GM12878 (cell line): ENCODE results near the gene ATOH7. TPM values are rescaled to one million over a fixed set of nuclear protein-coding genes. Genes with fewer than 3 reads are reported as not detected.

Experiments used
- ATAC-seq: fragments of 200-7000 bp; cut with Tn5 transposase; 3 replicates; pipeline ENCODE4 v1.9.1; 2020; ENCODE audit warnings: mild to moderate bottlenecking, moderate library complexity
- BruUV-seq: library from RNA; stranded (reverse); fragments of 400-500 nt; replicated peaks from 2 replicates; lab custom pipeline; 2021; lab: Mats Ljungman, UMichigan
- CTCF ChIA-PET: fragments of 300-600 bp; sonication (Branson Sonifier 250); formaldehyde crosslinking; extraction: SDS; loops from one replicate; lab custom pipeline; 2021; ENCODE audit warnings: inconsistent platforms; lab: Yijun Ruan, JAX
- POLR2A ChIA-PET: fragments of 350-600 bp; formaldehyde crosslinking; extraction: SDS; loops from one replicate; lab custom pipeline; 2021; ENCODE audit warnings: inconsistent platforms; lab: Charles Lee
- RAD21 ChIA-PET: fragments of 300-600 bp; sonication (Branson Sonifier 250); formaldehyde crosslinking; loops from one replicate; lab custom pipeline; 2023; ENCODE audit warnings: antibody characterized with exemption; ENCODE audit not compliant: unreplicated experiment; lab: Charles Lee
- SMC1A ChIA-PET: fragments of 300-600 bp; sonication (Branson Sonifier 250); formaldehyde crosslinking; loops from one replicate; lab custom pipeline; 2023; ENCODE audit not compliant: unreplicated experiment, uncharacterized antibody; lab: Charles Lee
- DNase-seq: peaks from one replicate; pipeline ENCODE4 v3.0.0-alpha.2; 2011; ENCODE audit warnings: low read depth, low spot score
- FAIRE-seq: peaks from 3 replicates; lab custom pipeline; 2011; peaks lifted over from hg19 to GRCh38; lab: Jason Lieb, UNC
- H2AFZ ChIP-seq: 2 replicates; pipeline ENCODE4 v1.6.0; 2011; ENCODE audit warnings: low read depth, low read length, control low read depth; ENCODE audit not compliant: control insufficient read depth
- H3K27ac ChIP-seq: 2 replicates; pipeline ENCODE4 v1.5.1; 2011; ENCODE audit warnings: control low read depth; ENCODE audit not compliant: control insufficient read depth, insufficient read depth
- H3K27me3 ChIP-seq, 2 experiments: replicated peaks in 1 of 2; 2 replicates each; pipeline versions ENCODE4 v1.6.0 to v1.6.1; 2011; ENCODE audit warnings: low read length in 1 of 2; ENCODE audit not compliant: control insufficient read depth in 2 of 2, insufficient read depth in 2 of 2
- H3K36me3 ChIP-seq, 2 experiments: 2 replicates each; pipeline ENCODE4 v1.5.1; 2011; ENCODE audit warnings: low read length in 1 of 2; ENCODE audit not compliant: control insufficient read depth in 2 of 2, insufficient read depth in 2 of 2
- H3K4me1 ChIP-seq: 2 replicates; pipeline ENCODE4 v1.6.1; 2011; ENCODE audit warnings: mild to moderate bottlenecking, low read length, moderate library complexity, mixed read lengths; ENCODE audit not compliant: control insufficient read depth, insufficient read depth
- H3K4me2 ChIP-seq: 2 replicates; pipeline ENCODE4 v1.6.0; 2011; ENCODE audit warnings: control low read depth; ENCODE audit not compliant: control insufficient read depth, insufficient read depth
- H3K4me3 ChIP-seq: fragments of 200-600 bp; sonication (generic); 2 replicates; pipeline ENCODE4 v1.5.1; 2016
- H3K79me2 ChIP-seq: 2 replicates; pipeline ENCODE4 v1.6.0; 2011; ENCODE audit warnings: low read length; ENCODE audit not compliant: control insufficient read depth, insufficient read depth
- H3K9ac ChIP-seq: 2 replicates; pipeline ENCODE4 v1.8.0; 2011; ENCODE audit warnings: low read length, control low read depth, mixed read lengths; ENCODE audit not compliant: control insufficient read depth, insufficient read depth
- H3K9me3 ChIP-seq: replicated peaks from 3 replicates; pipeline ENCODE4 v1.5.1; 2011; ENCODE audit warnings: mild to moderate bottlenecking, low read length; ENCODE audit not compliant: control insufficient read depth, insufficient read depth
- H4K20me1 ChIP-seq: 2 replicates; pipeline ENCODE4 v1.6.0; 2011; ENCODE audit not compliant: control insufficient read depth, insufficient read depth
- EED ChIP-seq: sonication (generic); IDR thresholded peaks from 2 replicates; pipeline ENCODE4 v1.6.1; 2016; ENCODE audit warnings: antibody characterized with exemption, low read depth
- JUNB ChIP-seq: IDR thresholded peaks from 2 replicates; pipeline ENCODE4 v1.6.1; 2016; ENCODE audit warnings: antibody characterized with exemption, mild to moderate bottlenecking
- MTA2 ChIP-seq: fragments of 450-650 bp; IDR thresholded peaks from 2 replicates; pipeline ENCODE4 v1.6.1; 2016; ENCODE audit warnings: low read depth, mild to moderate bottlenecking, moderate library complexity
- NFXL1 ChIP-seq: fragments of 450-650 bp; IDR thresholded peaks from 2 replicates; pipeline ENCODE4 v1.6.1; 2017; ENCODE audit warnings: antibody characterized with exemption, mild to moderate bottlenecking, borderline replicate concordance
- POLR2AphosphoS2 ChIP-seq: IDR thresholded peaks from 2 replicates; pipeline ENCODE4 v1.6.1; 2011; ENCODE audit warnings: low read depth, mild to moderate bottlenecking, low read length, improper control_type of control experiment, moderate library complexity
- RCOR1 ChIP-seq: conservative IDR thresholded peaks from 2 replicates; pipeline ENCODE4 v1.6.1; 2012; ENCODE audit warnings: low read depth, low read length, improper control_type of control experiment
- RFX5 ChIP-seq: IDR thresholded peaks from 2 replicates; pipeline ENCODE4 v1.6.1; 2011; ENCODE audit warnings: low read depth, low read length, improper control_type of control experiment
- SIX5 ChIP-seq: IDR thresholded peaks from 2 replicates; pipeline ENCODE4 v1.6.1; 2011; ENCODE audit warnings: mild to moderate bottlenecking, low read depth, low read length, moderate library complexity; ENCODE audit not compliant: severe bottlenecking
- TAF1 ChIP-seq: IDR thresholded peaks from 2 replicates; pipeline ENCODE4 v1.6.1; 2011; ENCODE audit warnings: mild to moderate bottlenecking, low read depth, low read length, borderline replicate concordance
- YY1 ChIP-seq: IDR thresholded peaks from 2 replicates; pipeline ENCODE4 v1.6.1; 2011; ENCODE audit warnings: low read depth, mild to moderate bottlenecking, low read length
- ZNF274 ChIP-seq: IDR thresholded peaks from one replicate; pipeline ENCODE4 v1.8.0; 2011; ENCODE audit not compliant: insufficient read length, insufficient read depth
- WGBS: methylation state at CpG from one replicate; pipeline ENCODE4 v1.1.6; 2016; ENCODE audit warnings: low lambda C conversion rate; ENCODE audit not compliant: insufficient replicate concordance, insufficient coverage; ENCODE audit errors: missing lambda C conversion rate; 5-methylcytosine and 5-hydroxymethylcytosine counted together
- in situ Hi-C: fragments of 300-500 bp; cut with MboI; formaldehyde crosslinking; loops from 9 replicates; pipeline ENCODE4 v1.14.3; 2018; ENCODE audit warnings: mixed read lengths
- intact Hi-C: fragments of 100-400 bp; cut with micrococcal nuclease; formaldehyde crosslinking; loops from one replicate; pipeline ENCODE4 v1.14.2; 2022; ENCODE audit not compliant: unreplicated experiment
- polyA plus RNA-seq, 11 experiments: library from polyadenylated mRNA; depleted of rRNA in 4 of 11; unstranded in 6 of 11; stranded (reverse) in 5 of 11; fragments of >200 nt; fragmentation: Nextera tagmentation in 4 of 11; fragmentation: Illumina TruSeq in 1 of 11; extraction: Ambion mirVana in 4 of 11; extraction: Trizol in 1 of 11; gene quantifications; 1 replicate in 1 of 11; 2 replicates in 10 of 11; pipeline versions ENCODE4 v1.2.1 to v1.2.3, GENCODE V29; 2011 to 2016; ENCODE audit warnings: inconsistent platforms in 2 of 11, missing spikeins in 2 of 11, low read depth in 1 of 11
- total RNA-seq, 4 experiments: library from RNA; depleted of rRNA in 3 of 4; stranded (reverse); fragments of >200 nt in 3 of 4; fragmentation: Illumina TruSeq in 1 of 4; extraction: Trizol in 1 of 4; gene quantifications; 2 replicates each; pipeline versions ENCODE4 v1.2.1 to v1.2.3, GENCODE V29; 2013 to 2021
- TF ChIP-seq, protein P1 (sequence below): fragments of 450-650 bp; IDR thresholded peaks from 2 replicates; pipeline ENCODE4 v1.6.1; 2017; ENCODE audit warnings: mild to moderate bottlenecking, moderate library complexity
- TF ChIP-seq, protein P2 (sequence below): fragments of 450-650 bp; conservative IDR thresholded peaks from 2 replicates; pipeline ENCODE4 v1.6.1; 2017; ENCODE audit warnings: mild to moderate bottlenecking, moderate library complexity
- TF ChIP-seq, protein P3 (sequence below): fragments of 150-350 bp; IDR thresholded peaks from 2 replicates; pipeline ENCODE4 v1.6.1; 2014; ENCODE audit warnings: mild to moderate bottlenecking, low read depth, low read length
- TF ChIP-seq, protein P4 (sequence below): fragments of 450-650 bp; IDR thresholded peaks from 2 replicates; pipeline ENCODE4 v1.6.1; 2017; ENCODE audit warnings: mild to moderate bottlenecking

The ATOH7 gene
- total and polyA plus RNA-seq, 10 of the 15 experiments (the other 5 are each of a cell fraction or from before 2014, with no cell fraction given), result not detected

DNA sequence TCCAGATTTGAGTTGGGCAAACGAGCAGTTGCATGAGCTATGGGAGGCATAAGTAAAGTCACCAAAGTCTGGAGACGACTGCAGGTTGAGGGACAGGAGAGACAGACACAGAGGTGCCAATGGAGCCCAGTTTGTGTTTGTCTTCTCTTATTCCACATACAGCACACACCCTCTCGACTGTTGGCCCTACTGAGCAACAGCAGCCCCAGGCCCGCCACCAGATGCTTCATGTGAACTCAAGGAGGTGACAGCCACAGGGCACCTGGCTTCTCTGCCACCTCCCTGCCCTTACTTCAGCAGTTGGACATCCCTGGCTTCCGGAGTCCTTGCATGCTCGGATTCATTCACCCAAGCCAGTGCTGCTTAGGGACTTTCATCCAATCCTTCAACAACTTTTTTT, 6.5 kb upstream of the ATOH7 start (continued):
- TF ChIP-seq SIX5, result no peak
- no peak for TF ChIP-seq ZNF274
- TF ChIP-seq, protein P1, sequence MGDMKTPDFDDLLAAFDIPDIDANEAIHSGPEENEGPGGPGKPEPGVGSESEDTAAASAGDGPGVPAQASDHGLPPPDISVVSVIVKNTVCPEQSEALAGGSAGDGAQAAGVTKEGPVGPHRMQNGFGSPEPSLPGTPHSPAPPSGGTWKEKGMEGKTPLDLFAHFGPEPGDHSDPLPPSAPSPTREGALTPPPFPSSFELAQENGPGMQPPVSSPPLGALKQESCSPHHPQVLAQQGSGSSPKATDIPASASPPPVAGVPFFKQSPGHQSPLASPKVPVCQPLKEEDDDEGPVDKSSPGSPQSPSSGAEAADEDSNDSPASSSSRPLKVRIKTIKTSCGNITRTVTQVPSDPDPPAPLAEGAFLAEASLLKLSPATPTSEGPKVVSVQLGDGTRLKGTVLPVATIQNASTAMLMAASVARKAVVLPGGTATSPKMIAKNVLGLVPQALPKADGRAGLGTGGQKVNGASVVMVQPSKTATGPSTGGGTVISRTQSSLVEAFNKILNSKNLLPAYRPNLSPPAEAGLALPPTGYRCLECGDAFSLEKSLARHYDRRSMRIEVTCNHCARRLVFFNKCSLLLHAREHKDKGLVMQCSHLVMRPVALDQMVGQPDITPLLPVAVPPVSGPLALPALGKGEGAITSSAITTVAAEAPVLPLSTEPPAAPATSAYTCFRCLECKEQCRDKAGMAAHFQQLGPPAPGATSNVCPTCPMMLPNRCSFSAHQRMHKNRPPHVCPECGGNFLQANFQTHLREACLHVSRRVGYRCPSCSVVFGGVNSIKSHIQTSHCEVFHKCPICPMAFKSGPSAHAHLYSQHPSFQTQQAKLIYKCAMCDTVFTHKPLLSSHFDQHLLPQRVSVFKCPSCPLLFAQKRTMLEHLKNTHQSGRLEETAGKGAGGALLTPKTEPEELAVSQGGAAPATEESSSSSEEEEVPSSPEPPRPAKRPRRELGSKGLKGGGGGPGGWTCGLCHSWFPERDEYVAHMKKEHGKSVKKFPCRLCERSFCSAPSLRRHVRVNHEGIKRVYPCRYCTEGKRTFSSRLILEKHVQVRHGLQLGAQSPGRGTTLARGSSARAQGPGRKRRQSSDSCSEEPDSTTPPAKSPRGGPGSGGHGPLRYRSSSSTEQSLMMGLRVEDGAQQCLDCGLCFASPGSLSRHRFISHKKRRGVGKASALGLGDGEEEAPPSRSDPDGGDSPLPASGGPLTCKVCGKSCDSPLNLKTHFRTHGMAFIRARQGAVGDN, result no peak
- no peak for TF ChIP-seq POLR2AphosphoS2
- TF ChIP-seq JUNB, result no peak

DNA sequence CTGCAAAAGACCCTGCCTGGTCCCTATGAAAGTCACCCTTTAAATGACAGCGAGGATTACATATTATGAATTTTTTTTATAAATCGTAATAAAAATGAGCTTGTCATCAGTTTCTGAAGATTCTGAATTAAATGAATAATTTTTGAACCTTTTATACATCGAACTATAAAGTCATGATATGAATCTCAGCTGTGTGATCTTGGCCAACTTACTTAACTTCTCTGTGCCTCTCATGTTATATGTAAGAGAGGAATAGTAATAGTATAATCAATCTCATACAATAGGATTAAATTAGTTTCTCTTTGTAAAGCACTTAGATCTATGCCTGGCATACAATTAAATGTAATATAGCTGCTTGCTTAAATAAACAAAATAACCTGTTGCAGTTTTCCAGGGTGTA, 5.3 kb upstream of the ATOH7 start:
- no peak for FAIRE-seq
- Histone ChIP-seq H4K20me1 (no peaks in the 10 kb centered on the region), H3K9ac (no peak overlapping the region), H3K36me3 (no peaks in the 10 kb centered on the region), H3K4me2 (no peak overlapping the region), H2AFZ (no peak overlapping the region), H3K27me3 (no peaks in the 10 kb centered on the region; a peak in 2 of 4 replicates), H3K4me3 (no peak overlapping the region), H3K4me1 (no peaks in the 10 kb centered on the region), H3K27ac (no peak overlapping the region), H3K9me3 (no peaks in the 10 kb centered on the region), H3K79me2 (no peaks in the 10 kb centered on the region)
- in situ Hi-C loops, result no loop called here
- no peak for DNase-seq
- ChIA-PET RAD21 (no interaction called here), SMC1A (interaction anchor here (1.0 to 1.5 kb wide), 3 partner anchors 14 to 65 kb away, joined by 3 to 5 read pairs (median 3); no protein-coding TSS in a partner anchor), CTCF (interaction anchor here (0.7 to 1.0 kb wide), 2 partner anchors 24 to 382 kb away, joined by 3 read pairs; no protein-coding TSS in a partner anchor), POLR2A (interaction anchor here (0.6 kb wide), 1 partner anchor 967 kb away, joined by 3 read pairs; no protein-coding TSS in a partner anchor)
- no TSS peak for BruUV-seq
- intact Hi-C loops, result no loop called here
- TF ChIP-seq YY1 (no peak), NFXL1 (no peak), TAF1 (no peak), MTA2 (no peak), RCOR1 (no peak), RFX5 (no peak), EED (no peak)
- TF ChIP-seq, protein P2, sequence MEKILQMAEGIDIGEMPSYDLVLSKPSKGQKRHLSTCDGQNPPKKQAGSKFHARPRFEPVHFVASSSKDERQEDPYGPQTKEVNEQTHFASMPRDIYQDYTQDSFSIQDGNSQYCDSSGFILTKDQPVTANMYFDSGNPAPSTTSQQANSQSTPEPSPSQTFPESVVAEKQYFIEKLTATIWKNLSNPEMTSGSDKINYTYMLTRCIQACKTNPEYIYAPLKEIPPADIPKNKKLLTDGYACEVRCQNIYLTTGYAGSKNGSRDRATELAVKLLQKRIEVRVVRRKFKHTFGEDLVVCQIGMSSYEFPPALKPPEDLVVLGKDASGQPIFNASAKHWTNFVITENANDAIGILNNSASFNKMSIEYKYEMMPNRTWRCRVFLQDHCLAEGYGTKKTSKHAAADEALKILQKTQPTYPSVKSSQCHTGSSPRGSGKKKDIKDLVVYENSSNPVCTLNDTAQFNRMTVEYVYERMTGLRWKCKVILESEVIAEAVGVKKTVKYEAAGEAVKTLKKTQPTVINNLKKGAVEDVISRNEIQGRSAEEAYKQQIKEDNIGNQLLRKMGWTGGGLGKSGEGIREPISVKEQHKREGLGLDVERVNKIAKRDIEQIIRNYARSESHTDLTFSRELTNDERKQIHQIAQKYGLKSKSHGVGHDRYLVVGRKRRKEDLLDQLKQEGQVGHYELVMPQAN, result no peak
- TF ChIP-seq, protein P3, sequence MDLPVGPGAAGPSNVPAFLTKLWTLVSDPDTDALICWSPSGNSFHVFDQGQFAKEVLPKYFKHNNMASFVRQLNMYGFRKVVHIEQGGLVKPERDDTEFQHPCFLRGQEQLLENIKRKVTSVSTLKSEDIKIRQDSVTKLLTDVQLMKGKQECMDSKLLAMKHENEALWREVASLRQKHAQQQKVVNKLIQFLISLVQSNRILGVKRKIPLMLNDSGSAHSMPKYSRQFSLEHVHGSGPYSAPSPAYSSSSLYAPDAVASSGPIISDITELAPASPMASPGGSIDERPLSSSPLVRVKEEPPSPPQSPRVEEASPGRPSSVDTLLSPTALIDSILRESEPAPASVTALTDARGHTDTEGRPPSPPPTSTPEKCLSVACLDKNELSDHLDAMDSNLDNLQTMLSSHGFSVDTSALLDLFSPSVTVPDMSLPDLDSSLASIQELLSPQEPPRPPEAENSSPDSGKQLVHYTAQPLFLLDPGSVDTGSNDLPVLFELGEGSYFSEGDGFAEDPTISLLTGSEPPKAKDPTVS, result no peak
- TF ChIP-seq, protein P4, sequence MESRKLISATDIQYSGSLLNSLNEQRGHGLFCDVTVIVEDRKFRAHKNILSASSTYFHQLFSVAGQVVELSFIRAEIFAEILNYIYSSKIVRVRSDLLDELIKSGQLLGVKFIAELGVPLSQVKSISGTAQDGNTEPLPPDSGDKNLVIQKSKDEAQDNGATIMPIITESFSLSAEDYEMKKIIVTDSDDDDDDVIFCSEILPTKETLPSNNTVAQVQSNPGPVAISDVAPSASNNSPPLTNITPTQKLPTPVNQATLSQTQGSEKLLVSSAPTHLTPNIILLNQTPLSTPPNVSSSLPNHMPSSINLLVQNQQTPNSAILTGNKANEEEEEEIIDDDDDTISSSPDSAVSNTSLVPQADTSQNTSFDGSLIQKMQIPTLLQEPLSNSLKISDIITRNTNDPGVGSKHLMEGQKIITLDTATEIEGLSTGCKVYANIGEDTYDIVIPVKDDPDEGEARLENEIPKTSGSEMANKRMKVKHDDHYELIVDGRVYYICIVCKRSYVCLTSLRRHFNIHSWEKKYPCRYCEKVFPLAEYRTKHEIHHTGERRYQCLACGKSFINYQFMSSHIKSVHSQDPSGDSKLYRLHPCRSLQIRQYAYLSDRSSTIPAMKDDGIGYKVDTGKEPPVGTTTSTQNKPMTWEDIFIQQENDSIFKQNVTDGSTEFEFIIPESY, result no peak
- 44% methylated on average over 3 of the region's 3 CpGs for WGBS
- ATAC-seq, result no peak
